ENCODE data around the gene CNBP.
"Not testable (repeated sequence)": the region's sequence is repeated elsewhere in the genome, so short reads cannot be mapped to it uniquely, and the experiment has no call there.

Gene CNBP

DNA sequence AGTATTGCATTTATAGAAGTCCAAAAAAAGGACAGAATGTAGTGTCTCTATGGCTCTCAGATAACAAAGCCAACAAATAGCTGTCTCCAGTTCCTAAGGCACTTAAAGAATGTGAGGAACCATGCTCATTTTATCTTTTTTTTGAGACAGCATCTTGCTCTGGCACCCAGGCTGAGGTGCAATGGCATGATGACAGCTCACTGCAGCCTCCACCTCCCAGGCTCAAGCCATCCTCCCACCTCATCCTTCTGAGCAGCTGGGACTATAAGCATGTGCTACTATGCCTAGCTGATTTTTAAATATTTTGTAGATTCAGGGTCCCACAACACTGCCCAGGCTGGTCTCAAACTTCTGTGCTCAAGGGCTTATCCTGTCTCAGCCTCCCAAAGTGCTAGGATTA is 38.9 kb downstream of the CNBP start:
- TF ChIP-seq, protein P1, sequence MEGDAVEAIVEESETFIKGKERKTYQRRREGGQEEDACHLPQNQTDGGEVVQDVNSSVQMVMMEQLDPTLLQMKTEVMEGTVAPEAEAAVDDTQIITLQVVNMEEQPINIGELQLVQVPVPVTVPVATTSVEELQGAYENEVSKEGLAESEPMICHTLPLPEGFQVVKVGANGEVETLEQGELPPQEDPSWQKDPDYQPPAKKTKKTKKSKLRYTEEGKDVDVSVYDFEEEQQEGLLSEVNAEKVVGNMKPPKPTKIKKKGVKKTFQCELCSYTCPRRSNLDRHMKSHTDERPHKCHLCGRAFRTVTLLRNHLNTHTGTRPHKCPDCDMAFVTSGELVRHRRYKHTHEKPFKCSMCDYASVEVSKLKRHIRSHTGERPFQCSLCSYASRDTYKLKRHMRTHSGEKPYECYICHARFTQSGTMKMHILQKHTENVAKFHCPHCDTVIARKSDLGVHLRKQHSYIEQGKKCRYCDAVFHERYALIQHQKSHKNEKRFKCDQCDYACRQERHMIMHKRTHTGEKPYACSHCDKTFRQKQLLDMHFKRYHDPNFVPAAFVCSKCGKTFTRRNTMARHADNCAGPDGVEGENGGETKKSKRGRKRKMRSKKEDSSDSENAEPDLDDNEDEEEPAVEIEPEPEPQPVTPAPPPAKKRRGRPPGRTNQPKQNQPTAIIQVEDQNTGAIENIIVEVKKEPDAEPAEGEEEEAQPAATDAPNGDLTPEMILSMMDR (IDR thresholded peaks at IDR 0.05; ENCODE audit: insufficient read depth, low read depth, low read length, missing control alignments) = no peak
- H3K4me3 ChIP-seq (ENCODE audit: low read length) = no peak overlapping the region
- DNase-seq (ENCODE audit: low read depth) = no peak

DNA sequence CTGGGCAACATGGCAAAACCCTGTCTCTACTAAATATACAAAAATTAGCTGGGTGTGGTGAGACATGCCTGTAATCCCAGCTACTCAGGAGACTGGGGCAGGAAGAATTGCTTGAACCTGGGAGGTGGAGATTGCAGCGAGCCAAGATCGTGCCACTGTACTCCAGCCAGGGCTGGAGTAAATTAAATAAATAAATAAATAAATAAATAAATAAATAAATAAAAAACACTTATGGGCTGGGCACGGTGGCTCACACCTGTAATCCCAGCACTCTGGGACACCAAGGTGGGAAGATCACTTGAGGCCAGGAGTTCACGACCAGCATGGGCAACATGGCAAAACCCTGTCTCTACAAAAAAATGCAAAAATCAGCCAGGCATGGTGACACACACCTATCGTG is 42.7 kb downstream of the CNBP start:
- not testable (repeated sequence) for DNase-seq (ENCODE audit: low read depth); H3K4me3 ChIP-seq (ENCODE audit: low read length)

DNA sequence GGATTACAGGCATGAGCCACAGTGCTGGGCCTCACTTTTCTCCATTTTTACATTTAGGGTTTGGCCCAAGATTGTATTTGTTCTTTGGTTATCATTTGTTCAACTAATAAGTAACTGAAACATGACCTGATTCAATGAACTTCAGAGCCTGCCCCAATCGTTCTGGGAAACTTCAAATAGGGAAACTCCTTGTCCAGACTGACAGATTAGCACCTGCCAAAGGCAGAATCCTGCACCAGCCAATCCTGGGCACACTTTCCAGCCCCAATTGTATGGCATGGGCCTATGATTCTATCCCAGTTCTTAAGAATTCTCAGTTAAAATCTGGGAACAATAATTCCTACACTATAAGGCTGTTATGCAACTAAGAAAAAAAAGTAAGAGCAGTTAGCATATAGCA is 43.8 kb downstream of the CNBP start:
- no peak overlapping the region for H3K4me3 ChIP-seq (ENCODE audit: low read length)
- DNase-seq (ENCODE audit: low read depth) = no peak
- TF ChIP-seq, protein P1 (IDR thresholded peaks at IDR 0.05; ENCODE audit: insufficient read depth, low read depth, low read length, missing control alignments) = no peak

DNA sequence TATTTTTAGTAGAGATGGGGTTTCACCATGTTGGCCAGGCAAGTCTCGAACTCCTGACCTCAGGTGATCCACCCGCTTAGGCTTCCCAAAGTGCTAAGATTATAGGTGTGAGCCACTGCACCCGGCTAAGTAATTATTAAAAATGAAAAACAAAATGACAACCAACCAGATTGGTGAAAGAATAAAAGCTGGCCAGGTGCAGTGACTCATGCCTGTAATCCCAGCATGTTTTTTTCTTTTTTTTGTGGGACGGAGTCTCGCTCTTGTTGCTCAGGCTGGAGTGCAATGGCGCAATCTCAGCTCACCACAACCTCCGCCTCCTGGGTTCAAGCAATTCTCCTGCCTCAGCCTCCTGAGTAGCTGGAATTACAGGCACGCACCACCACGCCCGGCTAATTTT is 47.4 kb downstream of the CNBP start:
- peak; percentile 44 for DNase-seq (ENCODE audit: low read depth)
- not testable (repeated sequence) for H3K4me3 ChIP-seq (ENCODE audit: low read length)

DNA sequence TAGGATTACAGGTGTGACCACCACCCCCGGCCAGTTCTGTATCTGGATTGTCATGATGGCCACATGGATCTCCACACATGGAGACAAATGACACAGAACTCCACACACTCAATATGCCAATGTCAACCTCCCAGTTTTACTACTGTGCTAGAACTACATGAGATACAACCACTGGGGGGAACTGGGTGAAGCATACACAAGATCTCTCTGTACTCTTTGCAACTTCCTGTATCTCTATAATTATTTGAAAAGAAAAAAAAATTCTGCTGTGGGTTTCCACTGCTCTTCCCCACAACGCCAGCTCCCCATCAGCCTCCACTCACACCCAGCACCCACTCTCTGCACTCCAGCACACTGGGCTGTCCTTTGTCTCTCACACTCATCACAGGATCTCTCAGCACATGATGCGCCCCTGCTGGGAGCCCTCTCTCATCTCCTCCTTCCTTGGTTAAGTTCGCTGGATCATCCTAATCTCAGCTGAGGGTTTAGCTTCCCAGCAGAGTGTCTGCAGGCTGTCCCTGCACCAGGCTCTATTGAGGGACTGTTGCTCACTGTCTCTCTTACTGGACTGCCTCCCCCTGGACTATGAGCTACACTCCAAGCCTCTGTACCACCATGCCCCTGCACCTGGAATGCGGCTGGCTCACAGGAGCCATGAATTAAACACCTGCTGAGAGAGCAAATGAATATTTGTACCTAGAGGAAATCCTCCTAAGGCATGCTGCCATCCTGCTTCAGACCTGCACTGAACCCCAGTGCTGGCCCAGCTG is 51.4 kb downstream of the CNBP start:
- no peak overlapping the region for H3K4me3 ChIP-seq (ENCODE audit: low read length)
- DNase-seq (ENCODE audit: low read depth) = no peak
- TF ChIP-seq, protein P1 (IDR thresholded peaks at IDR 0.05; ENCODE audit: insufficient read depth, low read depth, low read length, missing control alignments) = no peak

DNA sequence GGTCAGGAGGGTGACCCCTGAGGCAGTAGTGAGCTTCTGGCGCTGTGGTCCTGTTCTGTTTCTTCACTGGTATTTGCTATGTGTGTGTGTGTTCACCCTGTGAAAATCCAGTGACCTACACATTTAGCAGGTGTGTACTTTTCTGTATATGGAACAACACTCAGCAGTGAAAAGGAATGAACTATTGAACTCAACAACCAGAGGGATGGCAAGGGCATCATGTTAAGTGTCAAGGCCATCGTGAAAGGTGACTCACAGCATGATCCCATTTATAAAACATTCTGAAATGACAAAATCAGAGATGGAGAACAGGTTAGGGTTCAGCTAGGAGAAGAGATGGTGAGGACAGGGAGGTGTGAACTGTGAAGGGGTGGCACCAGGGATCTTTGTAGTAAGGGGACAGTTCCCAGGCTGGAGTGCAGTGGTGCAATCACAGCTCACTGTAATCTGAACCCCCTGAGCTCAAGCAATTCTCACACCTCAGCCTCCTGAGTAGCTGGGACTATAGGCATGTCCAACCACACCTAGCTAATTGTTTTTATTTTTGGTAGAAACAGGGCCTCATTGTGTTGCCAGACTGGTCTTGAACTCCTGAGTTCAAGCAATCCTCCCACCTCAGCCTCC is 52.1 kb downstream of the CNBP start:
- TF ChIP-seq, protein P1 (IDR thresholded peaks at IDR 0.05; ENCODE audit: insufficient read depth, low read depth, low read length, missing control alignments) = no peak
- no peak overlapping the region for H3K4me3 ChIP-seq (ENCODE audit: low read length)
- DNase-seq (ENCODE audit: low read depth) = no peak

DNA sequence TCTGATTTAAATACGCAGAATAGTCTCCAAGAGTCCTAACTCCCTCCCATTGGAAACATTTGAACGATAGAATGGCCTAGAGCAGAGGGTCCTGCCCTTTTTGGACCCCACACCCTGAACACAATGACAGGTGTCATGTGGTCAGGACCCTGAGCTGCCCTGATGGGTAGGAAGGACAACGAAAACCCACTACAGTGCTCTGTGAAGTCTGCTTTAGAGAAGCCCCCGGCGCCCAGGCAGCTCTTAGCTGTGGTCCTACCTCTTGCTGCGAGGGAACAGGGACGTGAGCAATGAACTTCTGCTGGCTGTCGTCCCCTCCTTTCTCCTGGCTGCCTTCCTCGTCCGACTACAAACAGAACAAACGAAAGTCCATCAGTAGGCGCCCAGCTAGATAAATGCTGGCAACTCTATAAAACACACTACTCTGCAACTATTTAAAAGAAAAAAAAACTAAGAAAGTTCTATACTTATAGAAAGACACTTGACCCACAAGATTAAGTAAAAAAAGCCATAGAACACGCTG is 53.3 kb downstream of the CNBP start:
- no peak overlapping the region for H3K4me3 ChIP-seq (ENCODE audit: low read length)
- no peak for DNase-seq (ENCODE audit: low read depth)
- TF ChIP-seq, protein P1 (IDR thresholded peaks at IDR 0.05; ENCODE audit: insufficient read depth, low read depth, low read length, missing control alignments) = no peak

Data from epithelial cell of esophagus (primary cell).